ENCODE results near the gene DNAH3.
"Not testable (repeated sequence)": the region's sequence is repeated elsewhere in the genome, so short reads cannot be mapped to it uniquely, and the experiment has no call there.

The DNAH3 gene

GRCh38 chr16:21075252-21075651 is 75.4 kb downstream of the DNAH3 start:
- DNase-seq (ENCODE audit: low spot score), result no peak

GRCh38 chr16:21072976-21073375 is 77.7 kb downstream of the DNAH3 start:
- DNase-seq (ENCODE audit: low spot score), result no peak

GRCh38 chr16:21071741-21072140 is 78.9 kb downstream of the DNAH3 start:
- no peak for DNase-seq (ENCODE audit: low spot score)

- DNase-seq (ENCODE audit: low spot score), result no peak
Observed at GRCh38 chr16:21070564-21070963, 80.1 kb downstream of the DNAH3 start.

GRCh38 chr16:21069986-21070385 is 80.7 kb downstream of the DNAH3 start:
- no peak for DNase-seq (ENCODE audit: low spot score)

- no peak for DNase-seq (ENCODE audit: low spot score)
Observed at GRCh38 chr16:21064203-21064602, 86.4 kb downstream of the DNAH3 start.

GRCh38 chr16:21063314-21063713 is 87.3 kb downstream of the DNAH3 start:
- not testable (repeated sequence) for DNase-seq (ENCODE audit: low spot score)

- DNase-seq (ENCODE audit: low spot score), result no peak
Observed at GRCh38 chr16:21060027-21060510, 90.6 kb downstream of the DNAH3 start.

GRCh38 chr16:21057875-21058274 is 92.8 kb downstream of the DNAH3 start:
- no peak for DNase-seq (ENCODE audit: low spot score)

GRCh38 chr16:21056396-21056795 is 94.2 kb downstream of the DNAH3 start:
- DNase-seq (ENCODE audit: low spot score), result no peak

GRCh38 chr16:21055738-21056137 is 94.9 kb downstream of the DNAH3 start:
- DNase-seq (ENCODE audit: low spot score), result not testable (repeated sequence)

- DNase-seq (ENCODE audit: low spot score), result no peak
Observed at GRCh38 chr16:21053590-21053989, 97.1 kb downstream of the DNAH3 start.

GRCh38 chr16:21048091-21048912 is 102.3 kb downstream of the DNAH3 start:
- not testable (repeated sequence) for DNase-seq (ENCODE audit: low spot score)

GRCh38 chr16:21038197-21038596 is 112.4 kb downstream of the DNAH3 start:
- DNase-seq (ENCODE audit: low spot score), result no peak

GRCh38 chr16:21037736-21038135 is 112.9 kb downstream of the DNAH3 start:
- DNase-seq (ENCODE audit: low spot score), result no peak

GRCh38 chr16:21037168-21037567 is 113.5 kb downstream of the DNAH3 start:
- no peak for DNase-seq (ENCODE audit: low spot score)

GRCh38 chr16:21036471-21036870 is 114.2 kb downstream of the DNAH3 start:
- DNase-seq (ENCODE audit: low spot score), result no peak

- no peak for DNase-seq (ENCODE audit: low spot score)
Observed at GRCh38 chr16:21033704-21034103, 116.9 kb downstream of the DNAH3 start.

- no peak for DNase-seq (ENCODE audit: low spot score)
Observed at GRCh38 chr16:21033264-21033663, 117.4 kb downstream of the DNAH3 start.

GRCh38 chr16:21028728-21029127 is 121.9 kb downstream of the DNAH3 start:
- no peak for DNase-seq (ENCODE audit: low spot score)

- DNase-seq (ENCODE audit: low spot score), result no peak
Observed at GRCh38 chr16:21026846-21027245, 123.8 kb downstream of the DNAH3 start.

- DNase-seq (ENCODE audit: low spot score), result no peak
Observed at GRCh38 chr16:21023509-21024202, 127.0 kb downstream of the DNAH3 start.

GRCh38 chr16:21021316-21021715 is 129.3 kb downstream of the DNAH3 start:
- no peak for DNase-seq (ENCODE audit: low spot score)

Data from germinal center (tissue), 1 donor.